Smooth muscle cell (in vitro differentiated cells): ENCODE data around the gene ADAT2. TPM values are rescaled to one million over a fixed set of nuclear protein-coding genes. Genes with fewer than 3 reads are reported as not detected.

ENCODE experiments used
- DNase-seq: peaks from one replicate; lab custom pipeline; 2025; ENCODE audit not compliant: unreplicated experiment; lab: John Stamatoyannopoulos, UW
- H2AFZ ChIP-seq: fragments of 200-600 bp; sonication (generic); 2 replicates; pipeline ENCODE4 v1.6.0; 2016; ENCODE audit warnings: antibody characterized with exemption, low read depth, mild to moderate bottlenecking
- H3F3A ChIP-seq: fragments of 200-600 bp; sonication (generic); 2 replicates; pipeline ENCODE4 v1.6.0; 2017; ENCODE audit warnings: antibody characterized with exemption, low read depth
- H3K27ac ChIP-seq: fragments of 200-600 bp; sonication (generic); 2 replicates; pipeline ENCODE4 v1.5.1; 2016; ENCODE audit warnings: low read depth, mild to moderate bottlenecking
- H3K27me3 ChIP-seq: fragments of 200-600 bp; sonication (generic); 2 replicates; pipeline ENCODE4 v1.6.1; 2016; ENCODE audit warnings: low read depth, mild to moderate bottlenecking
- H3K36me3 ChIP-seq: fragments of 200-600 bp; sonication (generic); 2 replicates; pipeline ENCODE4 v1.5.1; 2016; ENCODE audit warnings: low read depth
- H3K4me1 ChIP-seq: fragments of 200-600 bp; sonication (generic); 2 replicates; pipeline ENCODE4 v1.5.1; 2016; ENCODE audit warnings: low read depth
- H3K4me2 ChIP-seq: fragments of 200-600 bp; sonication (generic); 2 replicates; pipeline ENCODE4 v1.6.0; 2016; ENCODE audit warnings: mild to moderate bottlenecking
- H3K4me3 ChIP-seq: fragments of 200-600 bp; sonication (generic); 2 replicates; pipeline ENCODE4 v1.5.1; 2016; ENCODE audit warnings: mild to moderate bottlenecking
- H3K79me2 ChIP-seq: fragments of 200-600 bp; sonication (generic); 2 replicates; pipeline ENCODE4 v1.6.0; 2016; ENCODE audit warnings: low read depth, mild to moderate bottlenecking
- H3K9ac ChIP-seq: fragments of 200-600 bp; sonication (generic); 2 replicates; pipeline ENCODE4 v1.6.0; 2016; ENCODE audit warnings: low read depth
- H3K9me3 ChIP-seq: fragments of 200-600 bp; sonication (generic); replicated peaks from 2 replicates; pipeline ENCODE4 v1.5.1; 2016; ENCODE audit warnings: low read depth
- H4K20me1 ChIP-seq: fragments of 200-600 bp; sonication (generic); 2 replicates; pipeline ENCODE4 v1.6.0; 2016; ENCODE audit warnings: low read depth
- WGBS: methylation state at CpG from one replicate; pipeline ENCODE4 v1.1.7; 2016; ENCODE audit warnings: low lambda C conversion rate; 5-methylcytosine and 5-hydroxymethylcytosine counted together
- polyA plus RNA-seq: library from polyadenylated mRNA; unstranded; fragments of >200 nt; fragmentation: Nextera tagmentation; extraction: Ambion mirVana; gene quantifications from 2 replicates; pipeline ENCODE4 v1.2.1, GENCODE V29; 2016
- total RNA-seq: library from RNA; depleted of rRNA; stranded (reverse); fragments of >200 nt; gene quantifications from 2 replicates; pipeline ENCODE4 v1.2.3, GENCODE V29; 2014
- TF ChIP-seq, protein P1 (sequence below): fragments of 200-600 bp; sonication (generic); IDR thresholded peaks from 2 replicates; pipeline ENCODE4 v1.5.1; 2017; ENCODE audit warnings: borderline replicate concordance, mild to moderate bottlenecking, antibody characterized with exemption; ENCODE audit not compliant: insufficient read depth, poor library complexity, severe bottlenecking

ADAT2 gene
- total and polyA plus RNA-seq, 2 experiments from 2014 or later: 1.5 to 2.3 TPM

GRCh38 chr6:143401636-143402370, 48.7 kb downstream of the ADAT2 start:
- peak overlapping the region; percentile 70 for H2AFZ ChIP-seq
- no peak overlapping the region for H3K9ac ChIP-seq
- H3K4me1 ChIP-seq: peaks cover 4% of the 10 kb centered on the region
- no peaks in the 10 kb centered on the region for H3F3A ChIP-seq
- H3K36me3 ChIP-seq: no peaks in the 10 kb centered on the region
- no peaks in the 10 kb centered on the region for H3K79me2 ChIP-seq
- H3K9me3 ChIP-seq: no peaks in the 10 kb centered on the region
- 69% methylated on average over 5 of the region's 5 CpGs for WGBS
- TF ChIP-seq, protein P1, sequence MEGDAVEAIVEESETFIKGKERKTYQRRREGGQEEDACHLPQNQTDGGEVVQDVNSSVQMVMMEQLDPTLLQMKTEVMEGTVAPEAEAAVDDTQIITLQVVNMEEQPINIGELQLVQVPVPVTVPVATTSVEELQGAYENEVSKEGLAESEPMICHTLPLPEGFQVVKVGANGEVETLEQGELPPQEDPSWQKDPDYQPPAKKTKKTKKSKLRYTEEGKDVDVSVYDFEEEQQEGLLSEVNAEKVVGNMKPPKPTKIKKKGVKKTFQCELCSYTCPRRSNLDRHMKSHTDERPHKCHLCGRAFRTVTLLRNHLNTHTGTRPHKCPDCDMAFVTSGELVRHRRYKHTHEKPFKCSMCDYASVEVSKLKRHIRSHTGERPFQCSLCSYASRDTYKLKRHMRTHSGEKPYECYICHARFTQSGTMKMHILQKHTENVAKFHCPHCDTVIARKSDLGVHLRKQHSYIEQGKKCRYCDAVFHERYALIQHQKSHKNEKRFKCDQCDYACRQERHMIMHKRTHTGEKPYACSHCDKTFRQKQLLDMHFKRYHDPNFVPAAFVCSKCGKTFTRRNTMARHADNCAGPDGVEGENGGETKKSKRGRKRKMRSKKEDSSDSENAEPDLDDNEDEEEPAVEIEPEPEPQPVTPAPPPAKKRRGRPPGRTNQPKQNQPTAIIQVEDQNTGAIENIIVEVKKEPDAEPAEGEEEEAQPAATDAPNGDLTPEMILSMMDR: no peak
- H3K4me2 ChIP-seq: no peak overlapping the region
- no peaks in the 10 kb centered on the region for H4K20me1 ChIP-seq
- H3K4me3 ChIP-seq: no peak overlapping the region
- no peaks in the 10 kb centered on the region for H3K27me3 ChIP-seq
- H3K27ac ChIP-seq: peak overlapping the region; percentile 63
- no peak for DNase-seq

- H3K4me1 ChIP-seq: peaks cover 4% of the 10 kb centered on the region
- no peaks in the 10 kb centered on the region for H3K79me2 ChIP-seq
- H4K20me1 ChIP-seq: no peaks in the 10 kb centered on the region
- 69% methylated on average over 1 of the region's 1 CpG for WGBS
- DNase-seq: no peak
- H3F3A ChIP-seq: peaks cover 5% of the 10 kb centered on the region
- no peak overlapping the region for H3K4me3 ChIP-seq
- peak overlapping the region; percentile 63 for H3K27ac ChIP-seq
- H3K36me3 ChIP-seq: no peaks in the 10 kb centered on the region
- H3K9ac ChIP-seq: no peak overlapping the region
- TF ChIP-seq, protein P1: no peak
- H3K27me3 ChIP-seq: no peaks in the 10 kb centered on the region
- H3K9me3 ChIP-seq: no peaks in the 10 kb centered on the region
- peak overlapping the region; percentile 70 for H2AFZ ChIP-seq
- H3K4me2 ChIP-seq: no peak overlapping the region
Observed at GRCh38 chr6:143401068-143401446, 49.4 kb downstream of the ADAT2 start.

- no peak for DNase-seq
- TF ChIP-seq, protein P1: no peak
- H3K9me3 ChIP-seq: no peaks in the 10 kb centered on the region
- H3K9ac ChIP-seq: no peak overlapping the region
- H4K20me1 ChIP-seq: no peaks in the 10 kb centered on the region
- no peaks in the 10 kb centered on the region for H3K79me2 ChIP-seq
- no peaks in the 10 kb centered on the region for H3K36me3 ChIP-seq
- H2AFZ ChIP-seq: no peak overlapping the region
- H3K4me3 ChIP-seq: no peak overlapping the region
- no peaks in the 10 kb centered on the region for H3K27me3 ChIP-seq
- 71% methylated on average over 6 of the region's 6 CpGs for WGBS
- peak overlapping the region; percentile 63 for H3K27ac ChIP-seq
- H3K4me1 ChIP-seq: peaks cover 4% of the 10 kb centered on the region
- peaks cover 5% of the 10 kb centered on the region for H3F3A ChIP-seq
- H3K4me2 ChIP-seq: no peak overlapping the region
Observed at GRCh38 chr6:143400258-143401067, 50.0 kb downstream of the ADAT2 start.
